SK-N-SH (cell line): ENCODE measurements around the gene RALBP1. TPM values are rescaled to one million over a fixed set of nuclear protein-coding genes. Genes with fewer than 3 reads are reported as not detected.

Source experiments
- CTCF ChIA-PET: fragments of 300-600, 350-600 bp; formaldehyde crosslinking; extraction: SDS; loops from one replicate; lab custom pipeline; 2021; lab: Yijun Ruan, JAX
- POLR2A ChIA-PET: fragments of 350-600 bp; sonication (Branson Sonifier 250); formaldehyde crosslinking; extraction: SDS; loops from one replicate; lab custom pipeline; 2020; ENCODE audit warnings: antibody characterized with exemption, inconsistent platforms; lab: Yijun Ruan, JAX
- DNase-seq: peaks from one replicate; pipeline ENCODE4 v3.0.0; 2012
- H2AFZ ChIP-seq: fragments of 200-600 bp; sonication (generic); 2 replicates; pipeline ENCODE4 v1.8.1; 2016; ENCODE audit warnings: antibody characterized with exemption, mild to moderate bottlenecking, low read depth
- H3F3A ChIP-seq: fragments of 200-600 bp; sonication (generic); replicated peaks from 2 replicates; pipeline ENCODE3; 2016; ENCODE audit warnings: antibody characterized with exemption, mild to moderate bottlenecking; ENCODE audit not compliant: insufficient read depth
- H3K27ac ChIP-seq, 2 experiments: fragments of 200-500 bp in 1 of 2; fragments of 200-600 bp in 1 of 2; sonication (Bioruptor generic) in 1 of 2; sonication (generic), shearing (Covaris generic) in 1 of 2; 2 replicates each; pipeline versions ENCODE4 v1.5.1 to v1.6.1; 2014 to 2016; ENCODE audit warnings: low read depth in 2 of 2, inconsistent platforms in 1 of 2, low read length in 1 of 2, mild to moderate bottlenecking in 1 of 2, mixed read lengths in 1 of 2
- H3K27me3 ChIP-seq: fragments of 200-600 bp; sonication (generic), shearing (Covaris generic); 2 replicates; pipeline ENCODE4 v1.6.1; 2016; ENCODE audit warnings: mixed run types; ENCODE audit not compliant: insufficient read depth
- H3K36me3 ChIP-seq, 2 experiments: fragments of 200-500 bp in 1 of 2; fragments of 200-600 bp in 1 of 2; sonication (Bioruptor generic) in 1 of 2; sonication (generic) in 1 of 2; replicated peaks in 1 of 2; 2 replicates each; pipeline versions ENCODE3 to v1.5.1; 2014 to 2016; ENCODE audit warnings: low read length in 1 of 2, mild to moderate bottlenecking in 1 of 2; ENCODE audit not compliant: insufficient read depth in 2 of 2, control insufficient read depth in 1 of 2
- H3K4me1 ChIP-seq, 2 experiments: fragments of 200-500 bp in 1 of 2; fragments of 200-600 bp in 1 of 2; sonication (Bioruptor generic) in 1 of 2; sonication (generic), shearing (Covaris generic) in 1 of 2; 2 replicates each; pipeline versions ENCODE4 v1.5.1 to v1.6.1; 2014 to 2016; ENCODE audit warnings: low read depth in 1 of 2, low read length in 1 of 2, mixed run types in 1 of 2; ENCODE audit not compliant: insufficient read depth in 2 of 2, control insufficient read depth in 1 of 2
- H3K4me2 ChIP-seq: fragments of 200-600 bp; sonication (generic), shearing (Covaris generic); 2 replicates; pipeline ENCODE4 v1.6.1; 2017; ENCODE audit warnings: mixed run types
- H3K4me3 ChIP-seq, 2 experiments: fragments of 200-500 bp in 1 of 2; fragments of 200-600 bp in 1 of 2; sonication (Bioruptor generic) in 1 of 2; sonication (generic), shearing (Covaris generic) in 1 of 2; 2 replicates each; pipeline versions ENCODE4 v1.5.1 to v1.8.1; 2014 to 2016; ENCODE audit warnings: low read depth in 2 of 2, inconsistent platforms in 1 of 2, low read length in 1 of 2, mild to moderate bottlenecking in 1 of 2, mixed read lengths in 1 of 2, moderate library complexity in 1 of 2
- H3K79me2 ChIP-seq: fragments of 200-600 bp; sonication (generic); 2 replicates; pipeline ENCODE4 v1.8.1; 2017; ENCODE audit warnings: mild to moderate bottlenecking; ENCODE audit not compliant: insufficient read depth
- H3K9ac ChIP-seq: fragments of 200-600 bp; sonication (generic); 2 replicates; pipeline ENCODE4 v1.6.1; 2017; ENCODE audit warnings: mixed run types
- H3K9me2 ChIP-seq: fragments of 200-600 bp; sonication (generic); 2 replicates; pipeline ENCODE4 v1.6.1; 2017; ENCODE audit warnings: mixed run types
- H3K9me3 ChIP-seq: fragments of 200-600 bp; sonication (generic); 2 replicates; pipeline ENCODE4 v1.6.1; 2017; ENCODE audit warnings: mixed run types, mild to moderate bottlenecking, moderate library complexity
- H4K20me1 ChIP-seq: fragments of 200-600 bp; sonication (generic); 2 replicates; pipeline ENCODE4 v1.6.1; 2017; ENCODE audit warnings: mild to moderate bottlenecking, mixed run types; ENCODE audit not compliant: insufficient read depth
- CHD2 ChIP-seq: fragments of 150-350 bp; IDR thresholded peaks from 2 replicates; pipeline ENCODE4 v1.6.1; 2018; ENCODE audit warnings: low read length; ENCODE audit not compliant: partially characterized antibody
- EZH2phosphoT487 ChIP-seq: fragments of 200-600 bp; sonication (generic); IDR thresholded peaks from 2 replicates; pipeline ENCODE4 v1.6.1; 2017; ENCODE audit warnings: low read depth, mixed run types, mild to moderate bottlenecking, antibody characterized with exemption, moderate library complexity, borderline replicate concordance
- FOSL2 ChIP-seq: IDR thresholded peaks from 2 replicates; pipeline ENCODE4 v1.4.0; 2012; ENCODE audit warnings: low read depth, mild to moderate bottlenecking, moderate library complexity, borderline replicate concordance
- FOXJ3 ChIP-seq: sonication (generic); formaldehyde crosslinking; IDR thresholded peaks from 2 replicates; pipeline ENCODE4 v1.5.1; 2020; ENCODE audit warnings: mild to moderate bottlenecking, missing genetic modification reagents
- FOXM1 ChIP-seq: IDR thresholded peaks from 2 replicates; pipeline ENCODE4 v1.4.0; 2012; ENCODE audit warnings: low read depth, mild to moderate bottlenecking
- GABPA ChIP-seq: IDR thresholded peaks from 2 replicates; pipeline ENCODE4 v1.4.0; 2012; ENCODE audit warnings: low read depth, mild to moderate bottlenecking
- GATA2 ChIP-seq: sonication (generic); formaldehyde crosslinking; IDR thresholded peaks from 2 replicates; pipeline ENCODE4 v1.5.0; 2020; ENCODE audit warnings: mild to moderate bottlenecking, missing genetic modification reagents
- JUND ChIP-seq: IDR thresholded peaks from 2 replicates; pipeline ENCODE4 v1.4.0; 2012
- NRF1 ChIP-seq: IDR thresholded peaks from 2 replicates; pipeline ENCODE4 v1.6.1; 2012; ENCODE audit warnings: low read depth, mild to moderate bottlenecking, low read length
- PBX3 ChIP-seq: IDR thresholded peaks from 2 replicates; pipeline ENCODE4; 2012
- POLR2AphosphoS5 ChIP-seq: IDR thresholded peaks from 2 replicates; pipeline ENCODE4 v1.6.1; 2012; ENCODE audit warnings: low read depth, low read length
- RAD21 ChIP-seq: IDR thresholded peaks from 2 replicates; pipeline ENCODE4 v1.6.1; 2012; ENCODE audit warnings: mild to moderate bottlenecking, low read length
- RCOR1 ChIP-seq: fragments of 150-350 bp; IDR thresholded peaks from 2 replicates; pipeline ENCODE4 v1.6.1; 2017; ENCODE audit warnings: antibody characterized with exemption, low read length
- REST ChIP-seq: IDR thresholded peaks from 2 replicates; pipeline ENCODE4 v1.6.1; 2012; ENCODE audit warnings: mild to moderate bottlenecking, low read depth, low read length, moderate library complexity
- RXRA ChIP-seq: IDR thresholded peaks from 2 replicates; pipeline ENCODE4 v1.4.0; 2012; ENCODE audit warnings: low read depth, mild to moderate bottlenecking, borderline replicate concordance
- SIN3A ChIP-seq: IDR thresholded peaks from 2 replicates; pipeline ENCODE4 v1.6.1; 2012; ENCODE audit warnings: low read depth, mild to moderate bottlenecking, low read length, moderate library complexity, borderline replicate concordance
- TAF1 ChIP-seq: IDR thresholded peaks from 2 replicates; pipeline ENCODE4 v1.6.1; 2012; ENCODE audit warnings: low read depth, mild to moderate bottlenecking, low read length, moderate library complexity, borderline replicate concordance
- YY1 ChIP-seq: IDR thresholded peaks from 2 replicates; pipeline ENCODE4 v1.4.0; 2012; ENCODE audit warnings: low read depth, mild to moderate bottlenecking
- ZBTB33 ChIP-seq: IDR thresholded peaks from 2 replicates; pipeline ENCODE4 v1.4.0; 2012; ENCODE audit warnings: low read depth, borderline replicate concordance
- WGBS: methylation state at CpG from one replicate; pipeline ENCODE4 v1.1.6; 2017; ENCODE audit warnings: low lambda C conversion rate; 5-methylcytosine and 5-hydroxymethylcytosine counted together
- polyA plus RNA-seq, 3 experiments: library from polyadenylated mRNA; depleted of rRNA; stranded (reverse); fragments of >200 nt; gene quantifications; 2 replicates each; pipeline ENCODE4 v1.2.3, GENCODE V29; 2012
- TF ChIP-seq, protein P1 (sequence below): IDR thresholded peaks from 2 replicates; pipeline ENCODE4 v1.4.0; 2012; ENCODE audit warnings: low read depth

The RALBP1 gene
- polyA plus RNA-seq, 1 of the 3 experiments (the other 2 are of a cell fraction): 43.8 TPM

DNA sequence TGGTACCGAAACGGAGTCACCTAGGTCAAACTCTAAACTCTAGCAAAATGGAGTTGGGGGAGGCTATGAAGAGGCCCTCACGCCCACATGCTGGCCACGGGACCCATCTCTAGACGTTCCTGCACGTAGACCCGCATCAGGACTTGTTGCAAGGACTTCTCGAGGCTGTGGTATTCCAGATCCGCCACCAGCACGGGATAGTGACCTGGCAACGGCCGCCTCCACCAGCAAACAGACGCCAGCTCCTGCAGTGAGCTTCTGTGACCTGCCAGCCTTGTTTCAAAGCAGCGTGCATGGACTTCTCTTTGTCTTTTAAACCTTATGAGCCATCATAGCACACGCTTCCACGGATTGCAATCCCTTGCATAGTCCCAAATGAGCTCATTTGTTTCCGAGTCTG is 40.3 kb upstream of the RALBP1 start (continued):
- TF ChIP-seq EZH2phosphoT487 (no peak), TAF1 (no peak), FOXJ3 (CRISPR knock-in tag) (no peak)

GRCh38 chr18:9436206-9436929 is 38.9 kb upstream of the RALBP1 start:
- no peaks in the 10 kb centered on the region for H3K27me3 ChIP-seq
- H3K4me3 ChIP-seq: no peak overlapping the region
- H3K27ac ChIP-seq: no peak overlapping the region
- no peak overlapping the region for H3K9ac ChIP-seq
- H3K9me3 ChIP-seq: no peaks in the 10 kb centered on the region
- 43% methylated on average over 3 of the region's 5 CpGs for WGBS
- no peaks in the 10 kb centered on the region for H3K9me2 ChIP-seq
- no peaks in the 10 kb centered on the region for H4K20me1 ChIP-seq
- no peaks in the 10 kb centered on the region; a peak in 1 of 4 replicates for H3K4me1 ChIP-seq
- CTCF ChIA-PET: no interaction called here
- no peaks in the 10 kb centered on the region for H3K36me3 ChIP-seq
- no peaks in the 10 kb centered on the region for H3K79me2 ChIP-seq
- POLR2A ChIA-PET: no interaction called here
- DNase-seq: no peak
- TF ChIP-seq GATA2 (no peak), RXRA (no peak), NRF1 (no peak), RAD21 (no peak), CHD2 (no peak), EZH2phosphoT487 (no peak), FOXM1 (no peak), FOXJ3 (CRISPR knock-in tag) (no peak), JUND (no peak), POLR2AphosphoS5 (no peak), ZBTB33 (no peak), PBX3 (no peak), FOSL2 (no peak), GABPA (no peak), TAF1 (no peak), SIN3A (no peak), REST (no peak), YY1 (no peak), RCOR1 (no peak)
- TF ChIP-seq, protein P1, sequence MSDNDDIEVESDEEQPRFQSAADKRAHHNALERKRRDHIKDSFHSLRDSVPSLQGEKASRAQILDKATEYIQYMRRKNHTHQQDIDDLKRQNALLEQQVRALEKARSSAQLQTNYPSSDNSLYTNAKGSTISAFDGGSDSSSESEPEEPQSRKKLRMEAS: no peak
- TF ChIP-seq, all 33 proteins: peak for 0
- H3K4me2 ChIP-seq: no peak overlapping the region
- H2AFZ ChIP-seq: peak overlapping the region; percentile 75; the same call in 1 of the 2 replicates
- no peaks in the 10 kb centered on the region for H3F3A ChIP-seq
